IPS-20b (cell line): ENCODE measurements around the gene PLD3.

Source experiments
- H3K27ac ChIP-seq: one replicate; pipeline ENCODE4 v1.5.1; 2013; ENCODE audit warnings: low read length
- H3K27me3 ChIP-seq: 2 replicates; pipeline ENCODE4 v1.6.1; 2013; ENCODE audit warnings: mild to moderate bottlenecking, low read length, inconsistent platforms; ENCODE audit not compliant: insufficient read depth
- H3K36me3 ChIP-seq: 2 replicates; pipeline ENCODE4 v1.6.1; 2013; ENCODE audit warnings: low read depth, mild to moderate bottlenecking, inconsistent platforms, low read length, moderate library complexity; ENCODE audit not compliant: insufficient read depth
- H3K4me1 ChIP-seq: 2 replicates; pipeline ENCODE4 v1.6.1; 2013; ENCODE audit warnings: mild to moderate bottlenecking, control low read depth, inconsistent platforms, low read length, moderate library complexity; ENCODE audit not compliant: insufficient read depth
- H3K4me3 ChIP-seq: 2 replicates; pipeline ENCODE4 v1.5.1; 2013; ENCODE audit warnings: mild to moderate bottlenecking, low read length, inconsistent platforms
- H3K9ac ChIP-seq: 2 replicates; pipeline ENCODE4 v1.6.1; 2013; ENCODE audit warnings: low read depth, mild to moderate bottlenecking, inconsistent platforms, low read length, moderate library complexity
- H3K9me3 ChIP-seq: 2 replicates; pipeline ENCODE4 v1.6.1; 2013; ENCODE audit warnings: mild to moderate bottlenecking, low read depth, low read length, inconsistent platforms; ENCODE audit not compliant: insufficient read depth

Gene PLD3

GRCh38 chr19:40348125-40348913, at the start of gene PLD3, which contains the start of gene C19orf47:
PLD3 (plus strand) TSS chr19:40348695; CDS start chr19:40366484, 17,789 bp downstream.
C19orf47 (minus strand) TSS chr19:40348397; CDS start chr19:40341857, 6,540 bp downstream.
- Histone ChIP-seq H3K4me3 (peak within 1 kb of the TSS; percentile 91), H3K9ac (peak within 1 kb of the TSS; percentile 82), H3K36me3 (no peaks in the 10 kb centered on the region), H3K27ac (no peak within 1 kb of the TSS), H3K27me3 (no peaks in the 10 kb centered on the region), H3K4me1 (no peaks in the 10 kb centered on the region), H3K9me3 (no peaks in the 10 kb centered on the region)

GRCh38 chr19:40300668-40301067, 47.8 kb upstream of the PLD3 start:
- no peak overlapping the region for H3K9ac ChIP-seq
- H3K27me3 ChIP-seq: no peaks in the 10 kb centered on the region

GRCh38 chr19:40302224-40303011, 46.1 kb upstream of the PLD3 start:
- Histone ChIP-seq H3K9me3 (no peaks in the 10 kb centered on the region), H3K27me3 (no peaks in the 10 kb centered on the region), H3K4me1 (no peaks in the 10 kb centered on the region), H3K27ac (no peak overlapping the region), H3K9ac (no peak overlapping the region), H3K4me3 (no peak overlapping the region), H3K36me3 (no peaks in the 10 kb centered on the region)

More at GRCh38 chr19:40300668-40301067, 47.8 kb upstream of the PLD3 start:
- no peak overlapping the region for H3K4me3 ChIP-seq
- no peak overlapping the region for H3K27ac ChIP-seq
- no peaks in the 10 kb centered on the region for H3K9me3 ChIP-seq
- no peaks in the 10 kb centered on the region for H3K36me3 ChIP-seq
- H3K4me1 ChIP-seq: no peaks in the 10 kb centered on the region

GRCh38 chr19:40303765-40304164, 44.7 kb upstream of the PLD3 start:
- Histone ChIP-seq H3K9me3 (no peaks in the 10 kb centered on the region), H3K4me3 (no peak overlapping the region), H3K36me3 (no peaks in the 10 kb centered on the region), H3K27ac (no peak overlapping the region), H3K9ac (no peak overlapping the region), H3K4me1 (no peaks in the 10 kb centered on the region), H3K27me3 (no peaks in the 10 kb centered on the region)

GRCh38 chr19:40304306-40304705, 44.2 kb upstream of the PLD3 start:
- Histone ChIP-seq H3K9ac (no peak overlapping the region), H3K36me3 (no peaks in the 10 kb centered on the region), H3K27me3 (no peaks in the 10 kb centered on the region), H3K9me3 (no peaks in the 10 kb centered on the region), H3K27ac (no peak overlapping the region), H3K4me1 (no peaks in the 10 kb centered on the region), H3K4me3 (no peak overlapping the region)

- Histone ChIP-seq H3K9me3 (no peaks in the 10 kb centered on the region), H3K27ac (no peak overlapping the region), H3K4me3 (no peak overlapping the region), H3K9ac (no peak overlapping the region), H3K4me1 (no peaks in the 10 kb centered on the region), H3K27me3 (no peaks in the 10 kb centered on the region), H3K36me3 (no peaks in the 10 kb centered on the region)
Measured at GRCh38 chr19:40305403-40305802, 43.1 kb upstream of the PLD3 start.

GRCh38 chr19:40309666-40310065, 38.8 kb upstream of the PLD3 start:
- Histone ChIP-seq H3K9me3 (no peaks in the 10 kb centered on the region), H3K4me1 (no peaks in the 10 kb centered on the region), H3K4me3 (no peak overlapping the region), H3K27me3 (no peaks in the 10 kb centered on the region), H3K36me3 (no peaks in the 10 kb centered on the region), H3K9ac (no peak overlapping the region), H3K27ac (no peak overlapping the region)

GRCh38 chr19:40312533-40312932, 36.0 kb upstream of the PLD3 start:
- Histone ChIP-seq H3K27ac (no peak overlapping the region), H3K4me1 (no peaks in the 10 kb centered on the region), H3K4me3 (no peak overlapping the region), H3K9me3 (no peaks in the 10 kb centered on the region), H3K36me3 (no peaks in the 10 kb centered on the region), H3K27me3 (no peaks in the 10 kb centered on the region), H3K9ac (no peak overlapping the region)

- Histone ChIP-seq H3K9ac (no peak overlapping the region), H3K27me3 (no peaks in the 10 kb centered on the region), H3K9me3 (no peaks in the 10 kb centered on the region), H3K27ac (no peak overlapping the region), H3K36me3 (no peaks in the 10 kb centered on the region), H3K4me1 (no peaks in the 10 kb centered on the region), H3K4me3 (no peak overlapping the region)
Measured at GRCh38 chr19:40313229-40313983, 35.1 kb upstream of the PLD3 start.

GRCh38 chr19:40314656-40315055, 33.8 kb upstream of the PLD3 start:
- no peaks in the 10 kb centered on the region for H3K27me3 ChIP-seq
- H3K9ac ChIP-seq: no peak overlapping the region
- H3K4me1 ChIP-seq: no peaks in the 10 kb centered on the region
- no peaks in the 10 kb centered on the region for H3K36me3 ChIP-seq
- H3K9me3 ChIP-seq: no peaks in the 10 kb centered on the region
- H3K27ac ChIP-seq: no peak overlapping the region
- H3K4me3 ChIP-seq: no peak overlapping the region

GRCh38 chr19:40315812-40316470, 32.6 kb upstream of the PLD3 start:
- no peak overlapping the region for H3K4me3 ChIP-seq
- no peaks in the 10 kb centered on the region for H3K9me3 ChIP-seq
- no peaks in the 10 kb centered on the region for H3K27me3 ChIP-seq
- H3K4me1 ChIP-seq: no peaks in the 10 kb centered on the region
- no peaks in the 10 kb centered on the region; the same call in 1 of the 2 replicates for H3K36me3 ChIP-seq
- H3K27ac ChIP-seq: no peak overlapping the region
- H3K9ac ChIP-seq: no peak overlapping the region
